Upper lobe of right lung (tissue), 1 donor: ENCODE data around the gene VPS37D. TPM values are rescaled to one million over a fixed set of nuclear protein-coding genes. Genes with fewer than 3 reads are reported as not detected.

Experiments used
- ATAC-seq: fragments of 200-7000 bp; cut with Tn5 transposase; one replicate; pipeline ENCODE4 v1.9.1; 2020; ENCODE audit warnings: mild to moderate bottlenecking, moderate library complexity
- DNase-seq: peaks from one replicate; pipeline ENCODE4 v3.0.0-alpha.2; 2020
- H3K27ac ChIP-seq: fragments of 200-600 bp; one replicate; pipeline ENCODE4 v1.8.0; 2022
- H3K27me3 ChIP-seq: fragments of 200-600 bp; one replicate; pipeline ENCODE4 v1.8.0; 2022; ENCODE audit warnings: mild to moderate bottlenecking
- H3K36me3 ChIP-seq: fragments of 200-600 bp; one replicate; pipeline ENCODE4 v1.8.0; 2022
- H3K4me1 ChIP-seq: fragments of 200-600 bp; one replicate; pipeline ENCODE4 v1.8.0; 2022
- H3K4me3 ChIP-seq: fragments of 200-600 bp; one replicate; pipeline ENCODE4 v1.8.0; 2022; ENCODE audit warnings: mild to moderate bottlenecking
- H3K9me3 ChIP-seq: fragments of 200-600 bp; one replicate; pipeline ENCODE4 v1.8.0; 2022
- CTCF ChIP-seq: fragments of 200-600 bp; IDR thresholded peaks from one replicate; pipeline ENCODE4 v1.8.0; 2022; ENCODE audit warnings: antibody characterized with exemption
- intact Hi-C: fragments of 100-400 bp; cut with DNase I; formaldehyde crosslinking; loops from one replicate; pipeline ENCODE4 v1.11.0; 2022
- total RNA-seq: library from RNA; stranded (reverse); fragmentation: NEBNext Ultra II Directional; extraction: Animal tissue kit (Norgen Biotek cat#: 25700); gene quantifications from one replicate; pipeline ENCODE4 v1.2.1, GENCODE V29; 2021
- donor health status: DM: no; HTN: yes; CAD: no; lungs with severe emphysema.

VPS37D gene
- total RNA-seq, 1 donor from 2014 or later, result 1.4 TPM

GRCh38 chr7:73698410-73698809 lies 30.8 kb downstream of the VPS37D start:
- ATAC-seq (no peak), DNase-seq (no peak)
- H3K27me3 ChIP-seq, result no peaks in the 10 kb centered on the region
- TF ChIP-seq CTCF, result no peak
- peaks cover 52% of the 10 kb centered on the region for H3K36me3 ChIP-seq
- H3K4me1 ChIP-seq, result no peaks in the 10 kb centered on the region
- no peak overlapping the region for H3K4me3 ChIP-seq
- H3K9me3 ChIP-seq, result no peaks in the 10 kb centered on the region
- no peak overlapping the region for H3K27ac ChIP-seq
- intact Hi-C loops, result no loop called here

- intact Hi-C loops, result no loop called here
Measured at GRCh38 chr7:73699370-73700068, 31.9 kb downstream of the VPS37D start.

GRCh38 chr7:73700069-73700423 lies 32.4 kb downstream of the VPS37D start:
- intact Hi-C loops, result no loop called here
- ATAC-seq, result no peak
- TF ChIP-seq CTCF, result no peak

More at GRCh38 chr7:73699370-73700068, 31.9 kb downstream of the VPS37D start:
- peaks cover 41% of the 10 kb centered on the region for H3K36me3 ChIP-seq
- no peaks in the 10 kb centered on the region for H3K27me3 ChIP-seq
- H3K27ac ChIP-seq, result no peak overlapping the region
- H3K4me3 ChIP-seq, result no peak overlapping the region
- no peaks in the 10 kb centered on the region for H3K4me1 ChIP-seq
- DNase-seq (no peak), ATAC-seq (no peak)
- H3K9me3 ChIP-seq, result no peaks in the 10 kb centered on the region
- TF ChIP-seq CTCF, result no peak

GRCh38 chr7:73700581-73701134 lies 33.0 kb downstream of the VPS37D start:
- H3K9me3 ChIP-seq, result no peaks in the 10 kb centered on the region
- H3K27ac ChIP-seq, result no peak overlapping the region
- TF ChIP-seq CTCF, result no peak
- no peaks in the 10 kb centered on the region for H3K27me3 ChIP-seq
- H3K4me1 ChIP-seq, result no peaks in the 10 kb centered on the region
- H3K36me3 ChIP-seq, result peaks cover 29% of the 10 kb centered on the region
- no peak for DNase-seq
- no peak overlapping the region for H3K4me3 ChIP-seq
- no peak for ATAC-seq
- intact Hi-C loops, result no loop called here

More at GRCh38 chr7:73700069-73700423, 32.4 kb downstream of the VPS37D start:
- Histone ChIP-seq H3K27ac (no peak overlapping the region), H3K4me3 (no peak overlapping the region), H3K9me3 (no peaks in the 10 kb centered on the region), H3K36me3 (peaks cover 36% of the 10 kb centered on the region), H3K4me1 (no peaks in the 10 kb centered on the region), H3K27me3 (no peaks in the 10 kb centered on the region)
- no peak for DNase-seq

GRCh38 chr7:73701357-73701995 lies 33.8 kb downstream of the VPS37D start:
- Histone ChIP-seq H3K4me1 (no peaks in the 10 kb centered on the region), H3K36me3 (peaks cover 21% of the 10 kb centered on the region), H3K9me3 (no peaks in the 10 kb centered on the region), H3K27ac (no peak overlapping the region), H3K4me3 (no peak overlapping the region), H3K27me3 (no peaks in the 10 kb centered on the region)
- no peak for DNase-seq
- ATAC-seq, result peak; percentile 33
- TF ChIP-seq CTCF, result peak; percentile 54
- intact Hi-C loops, result no loop called here
